DMS114 treated with DMSO at 0.1 percent for 48 hours (cell line): Measurements from ENCODE around the gene RARA.
"Not testable (repeated sequence)": the region's sequence is repeated elsewhere in the genome, so short reads cannot be mapped to it uniquely, and the experiment has no call there.

Source experiments
- DNase-seq: peaks from one replicate; lab custom pipeline; 2025; ENCODE audit not compliant: unreplicated experiment; lab: John Stamatoyannopoulos, UW

The RARA gene

GRCh38 chr17:40297511-40297910 is 11.5 kb upstream of the RARA start:
- no peak for DNase-seq

GRCh38 chr17:40298726-40299125 is 10.3 kb upstream of the RARA start:
- DNase-seq = no peak

- not testable (repeated sequence) for DNase-seq
These were observed 9.7 kb upstream of the RARA start for GRCh38 chr17:40299159-40299757.

- peak; percentile 19 for DNase-seq
These were observed 7.7 kb upstream of the RARA start for GRCh38 chr17:40301315-40301714.

GRCh38 chr17:40303009-40303657 is 5.8 kb upstream of the RARA start:
- DNase-seq = peak; percentile 51

- no peak for DNase-seq
These were observed 5.0 kb upstream of the RARA start for GRCh38 chr17:40303708-40304551.

GRCh38 chr17:40304552-40304863 is 4.5 kb upstream of the RARA start:
- DNase-seq = not testable (repeated sequence)

- DNase-seq = not testable (repeated sequence)
These were observed 4.1 kb upstream of the RARA start for GRCh38 chr17:40304866-40305265.

- DNase-seq = no peak
These were observed 2.6 kb upstream of the RARA start for GRCh38 chr17:40306395-40306794.

- no peak for DNase-seq
These were observed 1.8 kb upstream of the RARA start for GRCh38 chr17:40307001-40307730.

GRCh38 chr17:40307740-40308239 is 1.2 kb upstream of the RARA start:
- no peak for DNase-seq

GRCh38 chr17:40309949-40310510 is 1.1 kb downstream of the RARA start:
- no peak for DNase-seq

- DNase-seq = no peak
These were observed 2.0 kb downstream of the RARA start for GRCh38 chr17:40310882-40311391.

GRCh38 chr17:40311575-40311974 is 2.6 kb downstream of the RARA start:
- no peak for DNase-seq

GRCh38 chr17:40312131-40312731 is 3.3 kb downstream of the RARA start:
- no peak for DNase-seq

- DNase-seq = no peak
These were observed 4.1 kb downstream of the RARA start for GRCh38 chr17:40312893-40313667.

GRCh38 chr17:40313668-40314583 is 4.9 kb downstream of the RARA start:
- no peak for DNase-seq

GRCh38 chr17:40314584-40314956 is 5.6 kb downstream of the RARA start:
- no peak for DNase-seq

GRCh38 chr17:40315206-40315605 is 6.2 kb downstream of the RARA start:
- DNase-seq = no peak
